PC-9 (cell line): ENCODE results near the gene SIK2. TPM values are rescaled to one million over a fixed set of nuclear protein-coding genes. Genes with fewer than 3 reads are reported as not detected.

ENCODE experiments used
- BruUV-seq: library from RNA; stranded (reverse); fragments of 400-500 nt; replicated peaks from 2 replicates; lab custom pipeline; 2021; lab: Mats Ljungman, UMichigan
- CTCF ChIA-PET: fragments of 300-600 bp; sonication (Branson Sonifier 250); formaldehyde crosslinking; loops from one replicate; lab custom pipeline; 2022; ENCODE audit warnings: antibody characterized with exemption; lab: Charles Lee
- POLR2A ChIA-PET: fragments of 300-600 bp; sonication (Branson Sonifier 250); formaldehyde crosslinking; loops from one replicate; lab custom pipeline; 2022; ENCODE audit warnings: antibody characterized with exemption; ENCODE audit not compliant: unreplicated experiment; lab: Charles Lee
- DNase-seq, 2 experiments: peaks; one replicate each; pipeline versions ENCODE4 v3.0.0 to v3.0.0-alpha.2; 2015 to 2022; ENCODE audit warnings: mixed read lengths in 1 of 2
- H2AFZ ChIP-seq: fragments of 200-600 bp; sonication (generic); 2 replicates; pipeline ENCODE4 v1.8.1; 2017; ENCODE audit warnings: antibody characterized with exemption
- H3F3A ChIP-seq: fragments of 200-600 bp; sonication (generic); 2 replicates; pipeline ENCODE4 v1.8.1; 2017; ENCODE audit warnings: antibody characterized with exemption, mild to moderate bottlenecking, low read depth; ENCODE audit not compliant: insufficient read depth
- H3K27ac ChIP-seq: fragments of 200-600 bp; sonication (generic); 2 replicates; pipeline ENCODE4 v1.6.1; 2016; ENCODE audit warnings: mixed run types
- H3K27me3 ChIP-seq: fragments of 200-600 bp; sonication (generic); 2 replicates; pipeline ENCODE4 v1.6.1; 2016; ENCODE audit warnings: low read depth, mixed run types; ENCODE audit not compliant: insufficient read depth
- H3K36me3 ChIP-seq: fragments of 200-600 bp; sonication (generic); 2 replicates; pipeline ENCODE4 v1.6.1; 2016; ENCODE audit warnings: low read depth, mixed run types
- H3K4me1 ChIP-seq: fragments of 200-600 bp; sonication (generic); replicated peaks from 2 replicates; pipeline ENCODE4 v1.6.1; 2016; ENCODE audit warnings: mixed run types; ENCODE audit not compliant: insufficient read depth
- H3K4me2 ChIP-seq: fragments of 200-600 bp; sonication (generic); 2 replicates; pipeline ENCODE4 v1.6.1; 2017; ENCODE audit warnings: mixed run types
- H3K4me3 ChIP-seq: fragments of 200-600 bp; sonication (generic); 2 replicates; pipeline ENCODE4 v1.6.1; 2016; ENCODE audit warnings: mixed run types
- H3K79me2 ChIP-seq: fragments of 200-600 bp; sonication (generic); 2 replicates; pipeline ENCODE4 v1.6.1; 2017; ENCODE audit warnings: low read depth, mixed run types
- H3K9me2 ChIP-seq: fragments of 200-600 bp; sonication (generic); 2 replicates; pipeline ENCODE4 v1.8.1; 2017; ENCODE audit warnings: mild to moderate bottlenecking; ENCODE audit not compliant: insufficient read depth
- H3K9me3 ChIP-seq: fragments of 200-600 bp; sonication (generic); 2 replicates; pipeline ENCODE4 v1.8.1; 2016; ENCODE audit warnings: low read depth; ENCODE audit not compliant: insufficient read depth
- H4K20me1 ChIP-seq: fragments of 200-600 bp; sonication (generic); 2 replicates; pipeline ENCODE4 v1.8.1; 2017; ENCODE audit not compliant: insufficient read depth
- CTCF ChIP-seq: fragments of 200-600 bp; sonication (generic); conservative IDR thresholded peaks from 2 replicates; pipeline ENCODE4 v1.6.1; 2017; ENCODE audit warnings: mixed run types, antibody characterized with exemption, mild to moderate bottlenecking, moderate library complexity
- EZH2 ChIP-seq: fragments of 200-600 bp; sonication (generic); IDR thresholded peaks from 2 replicates; pipeline ENCODE4 v1.8.0; 2017; ENCODE audit warnings: antibody characterized with exemption, low read depth
- intact Hi-C: fragments of 100-400 bp; cut with micrococcal nuclease; formaldehyde crosslinking; loops from one replicate; pipeline ENCODE4 v1.10.0; 2022; ENCODE audit not compliant: unreplicated experiment
- total RNA-seq: library from RNA; stranded (reverse); gene quantifications from 2 replicates; pipeline ENCODE4 v1.2.3, GENCODE V29; 2021

The SIK2 gene
- total RNA-seq, 1 experiment from 2014 or later = 16.2 TPM

- Histone ChIP-seq H3K4me1 (peaks cover 27% of the 10 kb centered on the region), H3K79me2 (peaks cover 38% of the 10 kb centered on the region), H3K4me3 (peak overlapping the region; percentile 66), H2AFZ (peak overlapping the region; percentile 93), H3K4me2 (peak overlapping the region; percentile 91), H4K20me1 (0 out of 2 replicates have a peak, but pooled peaks cover 8% of the 10 kb centered on the region), H3K9me3 (no peaks in the 10 kb centered on the region), H3K36me3 (peaks cover 31% of the 10 kb centered on the region), H3F3A (peaks cover 12% of the 10 kb centered on the region), H3K27me3 (no peaks in the 10 kb centered on the region), H3K9me2 (no peaks in the 10 kb centered on the region), H3K27ac (peak overlapping the region; percentile 32)
- intact Hi-C loops = no loop called here
- no peak for DNase-seq
- POLR2A ChIA-PET = interaction anchor here (0.5 to 0.7 kb wide), 3 partner anchors 51 to 168 kb away, joined by 3 to 14 read pairs (median 5); no protein-coding TSS in a partner anchor
- BruUV-seq = TSS peak; percentile 25
- CTCF ChIA-PET = interaction anchor here (0.6 to 1.4 kb wide), 3 partner anchors 9 to 166 kb away, joined by 3 to 5 read pairs (median 4); no protein-coding TSS in a partner anchor
- TF ChIP-seq CTCF (no peak), EZH2 (no peak)
Measured at GRCh38 chr11:111765320-111765983, 163.2 kb downstream of the SIK2 start.

GRCh38 chr11:111765984-111766833 lies 164.0 kb downstream of the SIK2 start, which contains the start of gene PPP2R1B:
Gene PPP2R1B, minus strand, starts transcription at chr11:111766389. Its CDS starts 28 bp downstream, at chr11:111766361.
- Histone ChIP-seq H3K36me3 (peaks cover 24% of the 10 kb centered on the region), H3K4me3 (peak within 1 kb of the TSS; percentile 66), H3K4me2 (peak within 1 kb of the TSS; percentile 91), H4K20me1 (0 out of 2 replicates have a peak, but pooled peaks cover 8% of the 10 kb centered on the region), H3K27me3 (no peaks in the 10 kb centered on the region), H3K4me1 (peaks cover 27% of the 10 kb centered on the region), H3K79me2 (peaks cover 38% of the 10 kb centered on the region), H3K9me3 (no peaks in the 10 kb centered on the region), H3K9me2 (no peaks in the 10 kb centered on the region), H3F3A (peaks cover 12% of the 10 kb centered on the region), H3K27ac (peak within 1 kb of the TSS; percentile 83), H2AFZ (peak within 1 kb of the TSS; percentile 93)
- POLR2A ChIA-PET = interaction anchor here (0.5 to 0.6 kb wide), 2 partner anchors 52 to 169 kb away, joined by 5 to 14 read pairs; no protein-coding TSS in a partner anchor
- TSS peak; percentile 96 for BruUV-seq
- no peak for TF ChIP-seq EZH2
- TF ChIP-seq CTCF = no peak
- CTCF ChIA-PET = interaction anchor here (0.6 to 1.6 kb wide), 2 partner anchors 76 to 165 kb away, joined by 3 to 4 read pairs; no protein-coding TSS in a partner anchor
- DNase-seq = peak; percentile 76 to 85
- intact Hi-C loops = no loop called here

GRCh38 chr11:111766834-111767142 lies 164.5 kb downstream of the SIK2 start:
- H3F3A ChIP-seq = peaks cover 12% of the 10 kb centered on the region
- BruUV-seq = no TSS peak
- H3K4me1 ChIP-seq = peaks cover 27% of the 10 kb centered on the region
- H4K20me1 ChIP-seq = 0 out of 2 replicates have a peak, but pooled peaks cover 8% of the 10 kb centered on the region
- H3K4me3 ChIP-seq = peak overlapping the region; percentile 66
- CTCF ChIA-PET = interaction anchor here (1.6 kb wide), 1 partner anchor 75 kb away, joined by 4 read pairs; no protein-coding TSS in a partner anchor
- TF ChIP-seq CTCF (no peak), EZH2 (no peak)
- intact Hi-C loops = no loop called here
- no peaks in the 10 kb centered on the region for H3K9me3 ChIP-seq
- H3K4me2 ChIP-seq = peak overlapping the region; percentile 91
- peak overlapping the region; percentile 93 for H2AFZ ChIP-seq
- DNase-seq = no peak
- no peaks in the 10 kb centered on the region for H3K27me3 ChIP-seq
- H3K79me2 ChIP-seq = peaks cover 38% of the 10 kb centered on the region
- no peaks in the 10 kb centered on the region for H3K9me2 ChIP-seq
- H3K36me3 ChIP-seq = peaks cover 19% of the 10 kb centered on the region
- H3K27ac ChIP-seq = peak overlapping the region; percentile 83
- POLR2A ChIA-PET = no interaction called here
